ENCODE measurements around the gene FADS6.

The FADS6 gene

DNA sequence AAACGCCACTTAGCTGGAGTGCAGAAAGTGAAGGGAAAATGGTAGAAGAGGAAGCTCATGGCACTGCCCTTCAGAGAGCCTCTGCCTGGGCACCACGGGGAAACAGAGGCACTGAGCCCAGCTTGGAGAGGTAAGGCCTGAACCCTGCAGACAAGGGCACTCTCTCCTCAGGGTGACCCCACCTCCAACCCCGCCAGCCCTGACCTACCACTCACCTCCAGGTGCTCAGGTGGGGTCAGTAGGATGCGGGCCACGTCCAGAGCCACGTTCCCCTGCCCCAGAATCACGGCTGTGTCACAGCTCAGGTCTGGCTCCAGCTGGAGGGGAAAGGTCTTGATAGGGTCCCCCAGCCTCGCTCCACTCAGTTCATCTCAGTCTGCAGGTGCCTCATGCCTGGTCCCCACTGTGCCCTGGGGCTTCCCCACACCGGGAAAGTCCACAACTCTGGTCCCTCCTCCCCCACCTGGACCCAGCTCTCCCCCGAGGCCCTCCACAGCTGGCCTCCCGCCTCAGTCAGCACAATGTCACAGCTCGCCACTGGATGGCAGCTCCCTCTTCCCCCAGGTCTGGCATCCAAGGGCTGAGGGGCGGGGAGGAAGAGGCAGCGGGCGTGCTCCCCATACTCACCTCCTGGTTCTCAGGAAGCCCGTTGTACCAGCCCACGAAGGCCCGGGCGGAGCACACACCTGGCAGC, 27.8 kb downstream of the FADS6 start:
- DNase-seq = no peak

DNA sequence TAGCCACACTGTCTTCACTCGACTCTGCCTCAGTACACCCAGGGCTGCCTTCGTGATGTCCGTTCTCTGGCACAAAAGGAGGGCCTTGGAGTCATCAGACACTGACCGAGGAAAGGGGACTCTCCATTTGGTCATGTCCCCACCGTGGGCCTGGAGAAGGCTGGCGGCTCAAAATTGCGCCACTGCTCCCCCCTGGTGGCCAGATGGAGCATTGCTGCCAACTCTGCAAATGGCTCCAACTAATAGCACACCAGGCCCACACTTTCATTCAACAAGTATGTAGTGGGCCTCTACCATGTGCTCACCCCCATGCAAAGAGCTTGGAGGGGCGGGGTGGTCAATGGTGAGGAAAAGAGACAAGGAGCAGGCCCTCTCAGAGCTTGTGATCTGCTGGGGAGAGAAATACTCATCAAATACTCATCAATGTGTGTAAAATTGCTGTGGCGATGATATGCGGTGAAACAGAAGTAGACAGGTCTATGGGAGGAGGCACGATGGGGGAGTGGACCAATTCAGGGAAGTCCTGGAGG, 28.5 kb downstream of the FADS6 start:
- DNase-seq = peak; percentile 79

DNA sequence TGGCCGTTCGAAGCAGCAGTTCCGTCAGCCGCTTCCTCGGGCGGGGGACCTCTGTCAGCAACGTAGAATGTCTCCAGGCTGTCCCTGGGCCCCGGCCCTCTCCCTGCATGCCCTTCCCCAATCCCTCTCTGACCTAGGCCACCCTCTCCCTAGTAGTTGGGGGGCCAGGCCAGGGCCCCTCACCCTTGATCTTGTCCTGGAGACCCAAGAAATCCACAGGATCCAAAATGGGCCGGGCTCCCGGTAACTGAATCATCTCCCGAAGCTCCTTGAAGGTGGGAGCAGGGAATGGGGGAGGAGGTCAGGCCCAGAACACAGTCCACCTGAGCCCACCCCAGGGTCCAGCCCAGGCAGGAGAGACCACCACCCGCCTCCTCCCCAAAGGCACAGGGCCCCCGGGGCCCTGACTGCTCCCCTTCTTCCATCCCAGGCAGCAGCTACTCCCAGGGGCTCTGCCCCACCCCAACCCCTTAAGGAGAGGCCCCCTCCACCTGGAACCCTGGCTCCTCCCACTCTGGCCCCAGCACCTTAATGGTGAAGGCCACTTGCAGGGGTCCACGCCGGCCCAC, 29.1 kb downstream of the FADS6 start:
- no peak for DNase-seq

DNA sequence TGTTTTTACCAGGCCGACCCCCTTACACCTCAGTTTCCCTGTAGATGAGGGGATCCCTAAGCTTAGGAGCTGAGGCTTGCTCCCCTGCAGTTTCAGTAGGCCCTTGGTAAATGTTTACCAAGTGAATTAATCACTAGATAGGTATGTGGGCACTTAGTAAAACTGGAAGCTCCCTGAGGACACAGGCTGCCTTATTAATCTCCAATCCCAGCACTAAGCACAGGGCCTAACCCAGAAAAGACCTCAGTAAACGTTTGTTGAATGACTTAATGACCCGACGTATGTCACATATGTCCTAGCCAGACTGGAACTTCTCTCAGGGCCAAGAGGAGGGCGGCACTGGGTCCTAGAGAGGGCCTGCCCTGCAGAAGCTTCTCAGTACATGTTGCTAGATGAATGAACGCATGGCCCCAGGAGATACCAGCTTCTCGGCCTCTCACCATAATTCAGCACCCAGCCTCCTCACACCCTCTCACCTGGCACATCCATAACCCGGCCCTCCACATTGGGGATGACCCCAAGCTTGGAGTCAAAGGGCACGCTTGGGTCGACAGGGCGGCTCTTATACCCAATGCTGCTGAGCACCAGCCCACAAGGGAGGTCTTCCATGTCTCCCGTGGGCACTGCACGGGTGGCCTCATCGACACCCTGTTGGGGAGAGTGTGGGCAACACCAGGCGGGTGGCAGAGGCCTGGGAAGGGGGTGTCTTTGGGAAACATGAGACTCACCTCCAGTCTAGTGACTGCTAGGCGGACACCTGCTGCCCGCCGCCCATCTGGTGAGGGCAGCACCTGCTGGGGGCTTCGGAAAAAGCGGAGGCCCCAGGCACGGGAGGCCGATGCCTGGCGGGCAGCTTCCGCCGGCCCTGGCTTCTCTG, 29.8 kb downstream of the FADS6 start:
- no peak for DNase-seq

DNA sequence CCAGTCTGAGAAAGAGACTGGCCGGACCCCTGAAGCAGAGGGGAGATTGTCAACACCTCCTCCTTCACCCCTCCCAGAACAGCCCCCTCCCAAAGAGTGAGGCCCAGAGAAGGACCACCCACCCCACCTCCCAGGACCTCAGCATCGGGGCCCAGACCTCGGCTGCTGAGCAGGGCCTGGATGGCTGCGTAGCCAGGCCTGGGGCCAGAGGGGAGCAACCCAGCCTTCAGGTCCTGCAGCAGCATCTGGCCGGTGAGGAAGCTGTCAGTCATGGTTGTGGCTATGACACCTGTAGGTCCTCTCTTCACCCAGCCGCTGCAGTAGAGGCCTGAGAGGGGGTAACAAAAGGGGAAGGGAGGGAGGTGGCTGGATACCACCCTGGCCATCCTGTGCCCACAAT, 30.5 kb downstream of the FADS6 start:
- DNase-seq = no peak

DNA sequence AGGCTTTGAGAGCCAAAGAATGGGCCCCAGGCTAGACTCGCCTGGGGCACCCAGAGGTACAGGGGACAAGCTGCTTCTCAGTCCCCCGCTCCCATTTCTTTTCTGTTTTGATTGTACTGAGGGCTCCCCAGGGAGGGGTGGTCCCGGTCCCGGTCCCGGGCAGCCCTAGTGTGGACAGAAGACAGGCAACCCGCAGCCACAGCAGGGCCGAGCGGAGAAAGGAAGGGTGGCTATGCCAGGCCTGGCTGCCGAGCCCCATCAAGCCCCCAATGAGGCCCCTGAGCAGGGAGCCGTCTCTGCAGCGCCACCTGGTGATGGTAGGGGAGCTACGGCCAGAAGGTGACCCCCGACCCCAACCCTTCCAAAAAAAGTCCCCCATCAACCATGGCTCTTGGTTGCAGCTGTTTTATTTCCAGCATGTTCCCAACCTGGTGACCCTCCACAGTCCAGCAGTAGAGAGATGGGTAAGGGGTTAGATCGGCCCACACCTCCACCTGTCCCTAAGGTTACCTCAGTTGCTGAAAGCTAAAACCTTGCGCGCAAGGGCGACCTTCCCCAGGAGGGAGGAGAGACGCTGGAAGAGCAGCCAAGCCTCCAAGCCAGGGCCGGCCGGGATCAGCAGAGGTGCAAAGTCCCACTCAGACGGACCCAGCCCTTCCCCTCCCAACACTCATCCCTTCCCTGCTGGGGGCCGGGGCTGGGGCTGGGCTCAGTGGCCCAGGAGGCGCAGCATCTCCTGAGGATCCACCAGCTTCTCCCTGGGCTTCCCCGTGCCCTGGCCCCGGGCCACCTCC, 31.1 kb downstream of the FADS6 start:
- DNase-seq = peak; percentile 58

DNA sequence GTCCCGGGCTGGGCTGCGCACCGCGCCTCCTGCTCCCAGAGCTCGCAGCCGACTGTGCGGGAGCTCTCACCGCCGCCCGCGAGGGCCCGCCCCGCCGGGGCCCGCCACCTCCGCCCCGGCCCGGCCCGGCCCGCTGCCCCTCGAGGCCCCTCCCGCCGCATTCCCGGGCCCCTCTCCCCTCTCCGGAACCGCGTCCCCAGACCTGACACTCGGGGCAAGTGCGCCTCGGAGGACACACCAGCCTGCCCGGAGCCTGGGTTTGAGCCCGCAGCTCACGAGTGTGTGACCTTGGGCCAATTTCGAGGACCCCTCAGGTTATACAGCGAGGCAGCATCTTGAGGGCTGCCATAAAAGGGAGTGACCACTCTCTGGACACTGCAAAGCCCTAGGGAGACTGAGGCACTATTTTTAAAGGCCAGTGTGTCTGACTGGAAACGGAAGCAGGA, 31.7 kb downstream of the FADS6 start:
- no peak for DNase-seq

DNA sequence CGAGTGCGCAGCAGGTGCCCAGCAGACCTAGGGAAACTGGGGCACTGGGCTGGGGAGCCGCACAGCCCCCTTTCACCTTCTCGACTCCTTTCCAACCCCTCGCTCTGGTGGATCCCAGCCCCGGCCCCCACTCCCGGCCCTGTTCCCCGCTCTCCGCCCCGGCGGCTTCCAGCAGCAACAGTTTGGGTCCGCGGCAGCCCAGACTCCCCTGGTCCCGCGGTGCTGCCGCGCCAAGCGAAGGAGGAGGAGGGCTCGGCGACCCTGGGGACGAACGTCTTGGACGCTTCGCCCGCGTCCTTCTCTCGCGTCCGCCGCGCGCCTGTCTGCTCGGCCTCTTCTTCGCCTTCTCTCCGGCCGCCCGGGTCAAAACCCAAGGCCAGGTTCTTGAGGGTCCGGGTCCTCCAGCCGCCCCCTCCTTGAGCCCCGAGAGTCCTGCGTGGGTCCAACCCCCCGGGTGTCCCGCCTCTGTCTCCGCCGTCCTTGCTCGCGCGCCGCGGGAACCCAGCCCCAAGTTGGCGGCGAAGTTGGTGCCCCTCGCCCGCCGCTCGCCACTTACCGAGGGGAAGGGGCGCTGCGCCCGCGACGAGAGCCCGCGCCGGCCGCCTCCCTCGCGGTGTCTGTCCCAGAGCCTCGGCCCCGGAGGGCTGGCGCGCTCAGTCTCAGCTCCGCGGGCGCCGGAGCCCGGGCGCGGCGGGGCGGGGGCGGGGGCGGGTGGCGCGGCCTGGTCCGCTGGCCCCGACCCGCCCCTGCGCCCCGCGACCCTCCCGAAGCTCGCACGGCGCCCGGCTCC, 32.4 kb downstream of the FADS6 start:
- no peak for DNase-seq

DNA sequence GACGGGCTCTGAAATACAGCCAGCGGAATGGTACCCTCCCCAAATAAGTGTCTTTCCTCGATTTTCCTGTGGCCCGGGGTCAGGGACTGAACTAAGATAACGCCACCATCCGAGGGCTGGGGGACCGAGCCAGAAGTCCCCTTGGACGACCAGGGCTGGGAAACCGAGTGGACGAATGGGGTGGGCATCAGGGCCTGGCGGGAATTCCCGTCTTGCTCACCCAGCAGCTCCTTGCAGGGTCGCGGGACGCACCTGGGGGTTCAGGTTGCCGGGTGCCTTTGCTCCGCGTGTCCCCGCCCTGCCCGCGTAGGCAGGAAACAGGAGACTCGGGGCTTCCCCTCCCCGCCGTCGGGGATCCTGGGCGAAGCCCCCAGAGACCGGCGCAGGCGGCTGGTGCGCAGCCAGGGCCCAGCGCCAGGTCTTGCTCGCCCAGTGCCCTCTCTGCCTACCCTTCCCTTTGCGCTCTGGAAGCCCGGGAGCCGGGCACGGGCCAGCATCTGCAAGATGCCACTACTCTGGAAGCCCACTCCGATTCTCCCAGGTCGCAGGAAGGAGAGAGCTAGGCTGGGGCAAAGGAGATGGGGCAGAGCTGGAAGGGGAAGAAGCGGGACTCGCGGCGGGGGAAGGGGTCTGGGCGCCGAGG, 33.1 kb downstream of the FADS6 start:
- no peak for DNase-seq

DNA sequence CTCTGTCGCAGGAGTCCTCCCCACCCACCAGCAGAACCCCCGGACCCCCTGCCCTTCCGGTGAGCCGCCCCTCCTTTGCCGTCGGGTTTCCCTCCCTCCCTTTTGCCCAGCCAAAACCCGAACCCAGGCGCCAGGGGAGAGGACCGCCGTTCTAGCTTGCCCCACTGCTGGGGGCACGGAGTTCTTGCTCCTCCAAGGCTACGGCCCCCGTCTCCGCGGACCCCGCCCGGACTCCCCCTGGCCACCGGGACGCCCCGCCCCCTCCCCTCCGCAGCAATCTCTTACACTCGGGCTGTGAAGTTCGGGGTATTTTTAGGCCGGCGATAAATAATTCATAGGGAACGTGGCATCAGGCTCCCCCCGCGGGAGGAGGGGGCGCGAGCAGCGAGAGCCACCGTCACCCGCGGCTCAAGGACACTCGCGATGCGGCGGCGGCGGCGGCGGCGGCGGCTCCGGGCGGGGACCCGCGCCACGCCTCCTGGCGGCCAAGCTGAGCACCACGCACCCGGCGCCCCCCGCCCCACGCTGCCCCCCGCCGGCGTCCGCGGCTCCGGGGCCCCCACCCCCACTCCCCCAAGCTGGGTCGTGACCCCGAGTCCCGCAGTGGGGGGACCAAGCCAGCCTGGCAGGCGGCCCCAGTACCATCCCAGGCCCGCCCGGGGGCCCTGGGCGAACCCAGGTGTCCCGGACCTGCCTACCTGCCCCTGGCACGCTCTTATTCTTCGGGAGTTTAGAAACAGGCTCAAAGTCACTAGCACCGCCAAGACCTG, 33.8 kb downstream of the FADS6 start, which contains the start of gene GRIN2C:
Gene GRIN2C, minus strand, starts transcription at position 427 of the 770 bp plus-strand sequence. CDS start 4,793 bp downstream, outside the sequence.
- no peak for DNase-seq

DNA sequence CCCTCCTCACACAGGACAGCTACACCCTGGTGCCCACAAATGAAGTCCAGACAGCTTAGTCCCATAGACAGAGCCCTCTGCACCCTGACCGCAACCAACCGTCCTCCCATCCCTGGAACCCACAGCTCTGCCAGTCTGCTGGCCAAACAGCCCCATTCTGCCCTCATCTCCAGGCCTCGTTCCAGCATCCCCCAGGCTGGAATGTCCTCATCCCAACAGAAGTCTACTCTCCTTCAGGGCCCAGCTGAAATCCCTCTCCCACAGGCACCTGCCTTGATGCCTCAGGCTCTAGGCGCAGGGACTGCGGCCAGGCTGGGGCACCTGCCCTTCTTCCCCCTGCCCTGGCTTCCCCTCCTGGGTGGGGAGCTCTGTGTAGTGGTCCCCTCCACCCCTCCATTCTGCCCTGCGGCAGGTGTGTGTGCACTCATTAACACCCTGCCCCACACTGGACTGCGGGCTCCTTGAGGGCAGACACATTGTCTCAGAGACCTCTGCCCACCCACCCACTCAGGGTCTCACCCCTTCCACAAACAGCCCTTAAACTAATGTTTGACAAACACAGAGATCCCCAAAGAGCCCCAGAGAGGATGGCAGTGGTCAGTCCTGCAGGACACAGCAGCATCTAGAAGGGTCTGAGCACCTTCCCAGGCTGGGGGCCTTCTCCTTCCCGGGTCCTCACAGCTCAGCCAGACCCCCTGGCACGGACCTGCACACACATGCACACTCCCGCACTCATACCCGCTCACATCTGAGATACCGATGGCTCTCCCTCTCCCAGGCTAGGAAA, 34.6 kb downstream of the FADS6 start:
- no peak for DNase-seq

DNA sequence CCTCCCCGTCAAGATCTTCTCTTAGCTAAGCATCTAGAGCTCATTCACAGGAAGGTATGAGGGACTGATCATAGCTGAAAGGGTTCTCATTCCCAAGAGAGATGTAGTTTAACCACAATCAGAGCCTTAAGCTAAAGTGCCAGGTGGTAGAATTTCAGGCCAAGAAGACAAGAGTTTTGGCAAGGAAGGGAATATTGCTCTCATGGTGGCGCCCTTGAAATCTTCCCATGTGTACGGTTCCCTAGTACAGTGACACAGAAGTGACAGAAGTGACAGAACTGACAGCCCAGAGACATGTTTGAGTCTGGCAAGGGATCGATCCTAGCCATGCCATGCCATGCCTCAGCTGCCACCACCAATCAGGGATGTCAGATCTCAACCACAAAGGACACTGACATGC, 36.2 kb downstream of the FADS6 start:
- no peak for DNase-seq

DNA sequence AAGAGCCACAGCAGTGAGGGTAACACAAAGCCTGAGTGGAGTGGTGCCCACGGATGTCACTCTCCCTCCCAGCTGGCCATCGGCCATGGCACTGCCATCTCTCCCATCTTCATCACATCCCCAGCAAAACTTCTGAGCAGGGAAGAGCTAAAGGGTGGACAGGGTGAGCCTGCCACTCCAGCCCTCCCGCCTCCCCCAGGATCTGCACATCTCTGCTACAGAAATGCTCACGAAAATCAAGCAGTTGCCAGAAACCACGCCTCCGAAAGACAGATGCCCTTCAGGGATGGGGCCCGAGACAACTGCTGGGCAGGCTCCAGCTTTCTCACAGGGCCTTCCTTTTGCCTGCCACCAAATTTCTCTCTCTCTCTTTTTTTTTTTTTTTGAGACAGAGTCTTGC, 37.3 kb downstream of the FADS6 start:
- no peak for DNase-seq

DNA sequence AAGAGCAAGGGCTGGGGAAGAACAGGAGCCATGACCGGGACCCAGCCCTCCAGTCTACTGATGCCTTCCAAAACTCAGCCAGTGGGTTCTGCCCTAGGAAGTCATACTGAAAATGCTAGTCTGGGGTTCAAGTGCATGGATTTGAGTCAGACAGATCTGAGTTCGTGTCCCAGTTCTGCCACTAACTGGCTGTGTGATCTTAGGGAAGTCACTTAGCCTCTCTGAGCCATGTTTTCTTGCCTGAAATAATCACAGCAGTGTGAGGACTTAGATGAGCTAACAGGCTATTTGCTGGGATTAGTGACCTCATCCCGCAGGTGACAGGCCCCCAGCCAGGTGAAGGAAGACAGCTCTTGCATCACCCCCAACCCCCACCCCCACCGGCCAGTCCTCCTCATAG, 38.1 kb downstream of the FADS6 start:
- DNase-seq = no peak

DNA sequence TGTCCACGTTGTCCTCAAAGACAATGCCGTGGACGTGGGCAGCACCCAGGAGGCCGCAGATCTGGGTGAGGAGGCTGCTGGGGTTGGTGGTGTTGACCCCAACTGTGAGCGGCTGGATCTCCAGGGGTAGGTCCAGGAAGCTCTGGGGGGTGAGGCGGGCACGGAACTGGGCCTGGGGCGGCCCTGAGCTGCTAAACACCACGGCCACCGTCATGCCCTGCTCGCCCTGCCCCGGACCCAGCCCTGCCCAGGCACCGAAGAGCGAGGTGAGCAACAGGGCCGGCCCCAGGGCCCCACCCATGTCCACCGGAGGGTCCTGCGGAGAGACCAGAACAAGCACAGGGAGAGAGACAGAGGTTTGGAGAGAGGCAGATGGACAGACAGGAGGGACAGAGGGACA, 38.6 kb downstream of the FADS6 start:
- DNase-seq = no peak

DNA sequence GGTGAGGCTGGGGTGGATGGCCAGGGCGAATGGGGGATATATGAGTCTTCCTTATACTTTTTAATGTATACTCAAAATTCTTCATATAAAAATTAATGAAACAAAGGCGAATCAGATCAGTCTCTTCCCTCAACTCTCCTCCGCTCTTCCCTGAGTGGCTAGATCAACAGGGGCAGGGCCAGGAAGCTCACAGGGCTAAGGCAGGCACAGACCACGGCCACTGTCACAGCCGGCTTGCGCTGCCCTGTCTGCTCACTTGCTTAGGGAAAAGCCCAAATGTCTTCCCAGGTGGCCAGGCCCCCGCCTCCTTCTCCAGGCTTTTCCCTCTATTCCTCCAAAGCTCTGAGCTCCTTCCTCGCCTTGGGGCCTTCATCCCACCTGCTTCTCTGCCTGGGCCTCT, 39.8 kb downstream of the FADS6 start:
- no peak for DNase-seq

DNA sequence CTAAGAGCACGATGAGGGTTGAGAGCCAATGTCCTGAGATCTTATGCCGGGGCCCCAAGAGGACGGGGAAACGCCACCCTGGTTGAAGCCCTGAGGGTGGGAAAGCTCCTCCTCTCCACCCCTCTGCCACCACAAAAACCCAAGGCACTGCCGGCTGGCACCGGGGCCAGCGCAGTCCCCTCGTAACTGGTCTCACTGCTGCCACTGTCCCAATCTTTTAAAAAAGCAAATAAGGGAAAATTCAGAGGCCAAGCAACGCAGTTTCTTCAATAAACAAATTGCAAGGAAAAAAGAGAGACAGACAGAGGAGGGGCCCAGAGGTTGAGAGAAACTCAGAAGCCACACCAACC, 40.4 kb downstream of the FADS6 start:
- DNase-seq = no peak

DNA sequence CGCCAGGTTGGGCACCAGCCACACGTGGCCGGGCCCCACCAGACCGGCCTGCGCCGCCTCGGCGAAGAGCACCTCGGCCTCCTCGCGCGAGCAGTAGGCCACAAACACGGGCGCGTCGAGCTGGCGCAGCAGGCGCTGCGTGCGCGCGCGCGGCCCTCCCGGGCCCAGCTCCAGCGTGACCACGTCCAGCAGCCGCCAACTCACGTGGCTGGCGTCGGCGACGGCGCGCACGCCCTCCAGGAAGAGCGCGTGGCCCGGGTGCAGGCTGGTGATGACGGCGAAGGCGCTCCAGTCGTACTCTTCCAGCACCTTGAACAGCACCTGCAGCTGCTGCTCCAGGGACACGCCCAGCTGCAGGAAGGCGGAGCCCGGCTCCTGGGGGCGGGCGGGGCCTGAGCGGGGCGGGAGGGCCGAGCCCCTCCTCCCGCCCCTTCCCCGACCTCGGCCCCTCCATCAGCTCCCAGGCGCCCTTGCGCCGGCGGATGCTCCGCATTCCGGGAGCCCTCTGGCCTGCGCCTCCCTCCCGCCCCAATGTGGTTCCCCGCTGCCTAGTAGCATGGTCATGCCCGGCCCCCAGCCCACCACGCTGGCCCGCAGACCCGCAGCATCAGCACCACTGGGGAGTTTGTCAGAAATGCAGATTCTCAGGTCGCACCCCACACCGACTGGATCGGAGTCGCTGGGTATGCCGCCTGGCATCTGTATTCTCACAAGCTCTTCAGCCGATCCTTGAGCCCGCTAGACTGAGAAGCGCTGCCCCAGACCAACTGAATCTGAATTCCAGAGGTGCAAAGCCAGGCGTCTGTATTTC, 41.0 kb downstream of the FADS6 start:
- peak; percentile 65 for DNase-seq

Data from activated CD4-positive, alpha-beta T cell treated with anti-CD3 and anti-CD28 coated beads, Interleukin-2, amount 50 U/mL, for 16 hours (primary cell).